ENCODE measurements around the gene MMP23B.
"Not testable (repeated sequence)": the region's sequence is repeated elsewhere in the genome, so short reads cannot be mapped to it uniquely, and the experiment has no call there.

The MMP23B gene

DNA sequence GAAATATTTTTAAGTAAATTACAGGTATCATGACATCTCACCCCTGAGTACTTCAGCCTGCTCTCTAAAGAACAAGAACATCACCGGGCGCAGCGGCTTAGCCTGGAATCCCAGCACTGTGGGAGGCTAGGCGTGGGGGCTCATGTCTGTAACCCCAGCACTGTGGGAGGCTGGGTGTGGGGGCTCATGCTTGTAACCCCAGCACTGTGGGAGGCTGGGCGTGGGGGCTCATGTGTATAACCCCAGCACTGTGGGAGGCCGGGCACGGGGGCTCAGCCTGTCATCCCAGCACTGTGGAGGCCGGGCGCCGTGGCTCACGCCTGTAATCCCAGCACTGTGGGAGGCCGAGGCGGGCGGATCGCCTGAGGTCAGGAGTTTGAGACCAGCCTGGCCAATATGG is 34.6 kb downstream of the MMP23B start:
- DNase-seq (ENCODE audit: low read depth in 2 of 2), result no peak

DNA sequence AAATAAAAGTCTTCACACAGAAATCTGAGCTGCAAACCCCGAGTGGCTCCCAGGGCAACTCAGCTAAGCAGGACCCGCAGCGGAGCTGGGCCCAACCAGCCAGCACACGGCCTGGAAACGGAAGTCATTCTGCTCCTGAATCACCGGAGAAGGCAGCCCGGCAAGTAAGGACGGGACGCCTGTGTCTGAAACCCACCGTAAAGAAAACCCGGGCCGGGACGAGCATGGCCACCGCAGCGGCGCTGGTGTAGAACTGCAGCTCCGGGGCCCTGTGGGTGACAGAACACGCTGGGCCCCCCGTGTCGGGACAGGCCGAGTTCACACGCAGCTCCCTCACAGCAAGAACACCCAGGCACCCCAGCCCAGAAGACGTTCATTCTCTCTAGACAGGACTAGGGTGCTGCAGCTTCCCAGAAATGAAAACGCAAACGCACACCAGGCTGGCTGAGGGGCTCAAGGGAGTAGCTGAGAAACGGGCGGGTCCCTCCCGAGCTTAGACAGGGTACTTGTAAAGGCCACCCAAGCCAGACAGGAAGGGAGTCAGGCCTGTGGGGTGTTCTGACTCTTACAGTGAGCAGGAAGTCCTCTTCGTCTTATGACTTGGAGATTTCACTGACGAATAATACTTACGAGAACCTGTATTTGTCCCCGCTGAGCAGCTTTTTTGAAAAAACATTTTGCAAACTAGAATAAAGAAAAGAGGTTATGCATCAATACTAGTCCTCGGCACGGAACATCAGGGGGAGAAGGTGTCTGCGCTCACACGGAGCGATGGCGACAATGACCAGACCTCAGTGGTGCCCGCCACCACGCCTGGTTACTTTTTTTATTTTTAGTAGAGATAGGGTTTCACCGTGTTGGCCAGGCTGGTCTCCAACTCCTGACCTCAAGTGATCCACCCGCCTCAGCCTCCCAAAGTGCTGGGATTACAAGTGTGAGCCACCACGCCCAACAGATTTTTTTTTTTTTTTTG is 37.8 kb downstream of the MMP23B start:
- DNase-seq (ENCODE audit: low read depth in 2 of 2), result no peak

DNA sequence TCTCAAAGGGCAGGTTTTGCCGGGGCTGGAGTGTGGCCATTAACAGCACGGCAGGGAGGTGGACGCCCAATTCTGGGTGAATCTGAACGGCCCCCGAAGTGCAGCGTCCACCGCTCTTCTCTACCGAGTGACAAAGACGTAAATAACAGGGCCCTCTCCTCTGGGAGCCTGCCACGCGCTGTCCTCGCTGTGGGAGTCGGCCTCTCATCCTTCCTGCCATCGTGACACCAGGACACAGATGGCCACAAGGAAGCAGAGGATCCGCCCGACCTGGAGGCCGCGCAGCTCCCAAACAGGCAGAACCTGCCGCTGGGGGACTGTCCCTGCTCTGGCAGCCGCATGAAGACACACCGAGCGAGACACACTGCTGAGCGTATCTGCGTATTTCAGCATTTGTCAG is 38.9 kb downstream of the MMP23B start:
- no peak for DNase-seq (ENCODE audit: low read depth in 2 of 2)

DNA sequence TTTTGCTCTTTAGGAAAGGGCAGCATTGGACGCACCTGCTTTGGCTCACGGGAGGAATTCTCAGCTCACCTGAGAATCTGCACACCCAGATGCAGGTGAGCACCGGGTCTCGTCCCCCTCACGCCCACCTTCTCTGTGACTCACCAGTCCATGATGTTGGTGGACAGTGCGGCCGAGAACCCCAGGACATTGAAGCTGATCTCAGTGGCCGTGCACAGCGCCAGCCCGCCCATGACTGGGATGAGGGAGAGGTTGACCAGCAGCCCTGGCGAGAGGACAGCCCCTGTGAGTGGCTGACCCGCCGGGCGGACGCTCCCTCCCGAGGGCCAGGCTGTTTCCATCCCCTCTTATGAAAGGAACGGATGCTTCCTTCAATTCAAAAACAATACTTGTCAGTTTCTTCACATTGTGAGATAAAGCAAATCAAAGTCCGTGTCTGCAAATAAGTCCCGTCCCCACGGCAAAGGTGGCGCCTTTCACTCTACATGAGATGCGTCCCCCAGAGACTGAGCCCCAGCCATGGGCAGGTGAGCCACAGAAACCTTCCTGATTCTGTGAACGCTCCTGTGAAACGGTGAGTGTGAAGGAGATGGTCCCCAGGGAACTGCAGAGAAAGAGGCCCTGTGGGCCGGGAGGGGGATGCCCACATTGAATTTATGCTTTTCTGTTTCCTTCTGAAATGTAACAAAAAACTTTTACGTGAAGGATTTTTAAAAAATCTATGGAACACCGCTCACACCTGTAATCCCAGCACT is 39.6 kb downstream of the MMP23B start:
- DNase-seq (ENCODE audit: low read depth in 2 of 2), result no peak

DNA sequence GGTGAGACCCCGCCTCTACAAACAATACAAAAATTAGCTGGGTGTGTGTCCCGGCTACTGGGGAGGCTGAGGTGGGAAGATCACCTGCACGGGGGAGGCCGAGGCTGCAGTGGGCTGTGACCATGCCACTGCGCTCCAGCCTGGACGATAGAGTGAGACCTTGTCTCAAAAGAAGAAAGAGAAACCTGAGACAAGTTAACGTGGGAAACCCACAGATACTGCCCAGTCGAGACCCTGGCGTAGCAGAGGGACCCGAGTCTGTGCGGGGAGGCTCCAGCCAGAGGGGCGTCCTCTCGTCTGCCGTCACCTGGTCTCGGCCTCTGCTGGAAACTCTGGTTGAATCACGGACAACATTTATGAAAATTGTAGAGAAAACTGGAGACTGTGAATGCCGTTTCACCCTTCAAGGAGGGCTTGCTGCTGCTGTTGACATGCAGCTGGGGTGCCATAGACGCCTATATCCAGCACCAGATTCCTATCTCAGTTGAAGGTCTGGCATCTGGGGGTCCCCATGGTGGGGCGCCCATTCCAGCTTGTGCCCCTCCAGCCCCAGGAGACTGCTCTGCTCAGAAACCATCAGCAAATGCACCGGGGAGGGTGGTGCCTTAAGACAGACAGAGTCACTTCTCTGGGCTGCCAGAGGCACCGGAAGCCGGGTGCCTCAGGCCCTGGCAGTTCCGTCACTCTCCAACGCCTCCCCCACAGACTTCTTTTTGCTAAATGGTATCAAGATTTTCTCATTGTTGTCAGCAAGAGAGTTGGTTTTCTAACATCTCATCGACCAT is 40.4 kb downstream of the MMP23B start:
- DNase-seq (ENCODE audit: low read depth in 2 of 2), result no peak

DNA sequence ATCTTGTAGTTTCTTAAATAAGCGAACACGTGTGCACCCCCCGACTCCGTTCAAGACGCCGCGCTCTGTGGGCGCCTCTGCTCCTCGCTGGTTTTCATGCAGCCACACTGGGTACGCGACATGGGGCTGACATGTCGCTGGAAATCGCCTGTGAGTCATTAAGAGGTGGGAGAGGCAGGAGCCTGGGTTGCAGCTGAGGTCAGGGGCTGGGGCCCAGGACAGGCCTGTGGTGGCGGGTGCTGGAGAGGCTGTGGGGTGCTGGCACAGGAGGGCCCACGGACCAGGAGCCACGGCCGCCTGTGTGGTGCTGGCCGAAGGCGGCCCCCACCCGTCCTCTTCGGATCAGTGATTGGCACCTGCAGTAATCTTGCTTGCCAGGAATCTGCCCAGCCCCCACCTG is 42.8 kb downstream of the MMP23B start:
- DNase-seq (ENCODE audit: low read depth in 2 of 2), result not testable (repeated sequence)

DNA sequence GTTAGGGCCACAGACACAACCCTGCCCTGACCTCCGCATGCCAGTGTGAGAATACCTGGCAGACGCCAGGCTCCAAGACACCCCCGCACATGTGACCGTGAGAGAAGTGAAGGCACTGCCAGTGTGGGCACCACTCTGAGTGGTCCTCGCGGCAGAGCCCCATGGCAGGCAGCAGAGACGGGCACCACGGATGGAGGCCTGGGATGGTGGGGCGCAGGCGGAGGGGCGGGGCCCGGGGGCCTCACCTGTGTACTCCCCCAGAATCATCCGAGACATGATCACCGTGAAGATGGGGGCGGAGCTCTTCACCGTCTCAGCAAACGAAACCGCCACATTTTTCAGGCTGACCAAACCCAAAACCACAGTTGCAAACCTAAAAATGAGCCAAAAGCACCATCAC is 43.2 kb downstream of the MMP23B start:
- not testable (repeated sequence) for DNase-seq (ENCODE audit: low read depth in 2 of 2)

DNA sequence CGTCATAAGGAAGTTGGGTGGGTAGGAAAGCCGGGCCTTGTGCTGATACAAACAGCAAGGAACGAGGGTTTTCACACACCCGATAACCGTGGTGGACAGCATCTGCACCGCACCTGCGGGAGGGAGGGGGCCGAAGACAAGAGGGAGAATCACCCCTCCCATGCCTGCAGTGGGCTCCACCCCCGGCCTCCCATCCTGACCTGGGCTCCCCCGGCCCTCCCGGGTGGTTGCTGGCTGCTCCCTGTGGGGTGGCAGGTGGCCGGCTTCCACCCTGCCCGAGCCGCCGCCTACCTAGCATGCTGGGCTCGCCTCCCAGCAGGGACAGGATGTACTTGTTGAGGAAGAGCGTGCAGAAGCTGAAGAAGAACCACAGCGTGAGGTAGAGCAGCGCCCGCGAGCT is 44.1 kb downstream of the MMP23B start:
- not testable (repeated sequence) for DNase-seq (ENCODE audit: low read depth in 2 of 2)

DNA sequence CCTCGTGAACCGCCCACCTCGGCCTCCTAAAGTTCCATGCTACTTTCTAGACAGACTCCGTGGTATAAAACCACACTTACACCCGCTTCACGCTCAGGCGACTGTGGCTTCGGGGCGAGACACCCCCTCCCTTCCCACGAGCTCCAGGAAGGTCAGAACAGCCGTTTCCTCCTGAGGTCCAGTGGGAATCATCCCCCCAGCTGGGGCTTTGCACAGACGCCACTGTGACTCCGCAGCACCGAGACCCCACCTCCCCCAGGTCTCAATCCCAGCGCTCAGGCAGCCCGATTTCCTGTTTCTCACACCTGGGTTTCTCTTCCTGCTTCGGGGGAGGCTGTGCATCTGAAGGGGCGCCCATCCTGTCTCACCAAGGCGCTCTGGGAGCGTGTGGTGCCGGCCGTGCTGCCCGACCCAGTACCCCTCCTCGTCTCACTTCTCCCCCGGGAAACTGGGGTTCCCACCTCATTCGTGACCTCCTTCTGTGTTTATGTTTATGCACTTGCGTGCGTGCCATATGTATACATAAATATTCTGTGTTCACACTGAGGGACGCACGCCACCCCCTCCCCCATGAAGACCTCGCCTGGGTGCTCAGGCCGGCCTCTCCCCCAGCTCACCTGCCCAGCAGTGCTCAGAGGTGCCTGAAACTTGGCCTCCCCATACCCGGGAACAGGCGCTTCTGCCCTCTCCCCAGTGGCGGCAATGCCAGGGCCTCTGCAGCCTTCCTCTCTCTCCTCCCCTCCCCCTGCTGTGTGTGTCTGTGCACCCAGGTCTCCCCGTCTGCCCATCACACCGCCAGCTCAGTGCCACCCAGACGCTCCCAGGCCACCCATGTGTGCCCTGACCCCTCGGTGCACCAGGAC is 46.0 kb downstream of the MMP23B start:
- peak in 1 of 2 donors; percentile 29 for DNase-seq (ENCODE audit: low read depth in 2 of 2)

DNA sequence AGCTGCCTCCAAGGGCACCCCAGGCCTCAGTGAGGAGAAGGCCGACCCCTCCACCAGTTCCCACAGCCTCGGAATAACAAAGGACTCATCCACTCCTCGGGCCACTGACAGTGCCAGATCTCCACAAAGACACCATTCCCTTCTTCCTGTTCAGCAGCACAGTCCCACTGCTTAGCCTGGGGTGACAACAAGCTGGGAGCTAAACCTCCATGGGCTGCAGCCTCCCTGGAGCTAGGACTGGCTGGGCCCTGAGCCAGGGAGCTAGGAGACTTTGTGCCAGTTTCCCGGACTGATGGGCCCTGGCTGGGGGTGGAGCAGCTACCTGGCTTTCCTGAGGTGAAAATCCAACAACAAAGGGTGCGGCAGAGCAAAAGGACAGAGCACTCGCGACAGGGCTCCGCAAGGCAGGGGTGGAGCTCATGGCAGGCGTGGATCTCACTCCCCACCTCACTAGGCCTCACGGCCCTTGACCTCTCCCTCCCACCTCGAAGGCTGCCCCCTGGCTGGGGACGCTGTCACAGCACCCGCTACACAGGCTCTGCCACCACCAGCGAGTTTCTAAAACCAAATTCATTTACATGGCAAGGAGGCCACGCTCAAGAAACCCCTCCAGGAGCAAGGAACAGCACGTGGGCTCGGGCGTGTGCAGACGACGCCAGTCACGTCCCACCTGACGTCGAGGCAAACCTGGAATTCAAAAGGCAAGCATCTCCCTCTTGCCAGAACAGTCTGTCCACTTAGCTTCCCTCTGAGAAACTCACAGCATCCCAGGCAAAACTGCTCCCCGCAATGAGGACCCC is 46.8 kb downstream of the MMP23B start:
- DNase-seq (ENCODE audit: low read depth in 2 of 2), result peak in 1 of 2 donors; percentile 44

DNA sequence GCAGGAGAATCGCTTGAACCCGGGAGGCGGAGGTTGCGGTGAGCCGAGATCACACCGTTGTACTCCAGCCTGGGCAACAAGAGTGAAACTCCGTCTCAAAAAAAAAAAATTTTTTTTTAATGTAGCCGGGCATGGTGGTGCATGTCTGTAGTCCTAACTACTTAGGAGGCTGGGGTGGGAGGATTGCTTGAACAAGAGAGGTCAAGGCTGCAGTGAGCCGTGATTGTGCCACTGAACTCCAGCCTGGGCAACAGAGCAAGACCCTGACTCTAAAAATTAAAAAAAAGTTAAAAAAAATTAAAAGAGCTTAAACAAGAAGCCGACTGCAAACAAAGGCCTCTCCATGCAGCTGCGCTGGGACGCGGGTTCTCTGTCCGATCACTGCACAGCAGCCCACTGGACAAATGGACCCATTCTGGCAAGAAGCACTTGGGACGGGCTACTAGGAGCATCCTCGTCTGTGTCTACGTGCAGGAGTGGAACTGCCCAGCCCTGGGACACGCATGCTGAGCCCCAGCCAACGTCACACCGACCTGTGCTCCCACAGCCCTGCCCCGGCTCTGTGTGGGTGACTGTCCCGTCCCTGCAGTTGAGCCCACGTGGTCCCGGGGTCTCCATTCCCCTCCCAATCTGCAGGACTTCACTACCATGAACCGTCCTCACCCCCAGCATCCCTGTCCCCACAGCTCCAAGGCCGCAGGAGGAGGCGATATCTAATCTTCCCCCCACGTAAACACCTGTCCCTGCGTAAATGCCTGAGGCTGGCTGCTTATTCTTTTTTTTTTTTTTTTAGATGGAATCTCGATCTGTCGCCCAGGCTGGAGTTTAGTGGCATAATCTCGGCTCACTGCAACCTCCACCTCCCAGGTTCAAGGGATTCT is 48.3 kb downstream of the MMP23B start:
- DNase-seq (ENCODE audit: low read depth in 2 of 2), result no peak

DNA sequence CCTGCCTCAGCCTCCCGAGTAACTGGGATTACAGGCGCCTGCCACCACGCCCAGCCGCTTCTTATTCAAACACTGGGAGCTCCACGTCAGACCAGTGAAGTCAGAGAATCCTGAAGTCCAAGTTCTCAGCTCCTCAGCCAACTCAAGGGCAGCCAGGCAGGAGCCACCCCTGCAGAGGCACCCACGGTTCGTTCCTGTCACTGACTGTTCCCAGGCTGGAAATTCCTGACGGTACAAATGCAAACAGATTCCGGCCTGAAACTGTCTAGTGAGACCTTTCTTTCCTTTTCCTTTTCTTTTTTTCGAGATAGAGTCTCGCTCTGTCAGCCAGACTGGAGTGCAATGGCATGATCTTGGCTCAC is 48.9 kb downstream of the MMP23B start:
- no peak for DNase-seq (ENCODE audit: low read depth in 2 of 2)

DNA sequence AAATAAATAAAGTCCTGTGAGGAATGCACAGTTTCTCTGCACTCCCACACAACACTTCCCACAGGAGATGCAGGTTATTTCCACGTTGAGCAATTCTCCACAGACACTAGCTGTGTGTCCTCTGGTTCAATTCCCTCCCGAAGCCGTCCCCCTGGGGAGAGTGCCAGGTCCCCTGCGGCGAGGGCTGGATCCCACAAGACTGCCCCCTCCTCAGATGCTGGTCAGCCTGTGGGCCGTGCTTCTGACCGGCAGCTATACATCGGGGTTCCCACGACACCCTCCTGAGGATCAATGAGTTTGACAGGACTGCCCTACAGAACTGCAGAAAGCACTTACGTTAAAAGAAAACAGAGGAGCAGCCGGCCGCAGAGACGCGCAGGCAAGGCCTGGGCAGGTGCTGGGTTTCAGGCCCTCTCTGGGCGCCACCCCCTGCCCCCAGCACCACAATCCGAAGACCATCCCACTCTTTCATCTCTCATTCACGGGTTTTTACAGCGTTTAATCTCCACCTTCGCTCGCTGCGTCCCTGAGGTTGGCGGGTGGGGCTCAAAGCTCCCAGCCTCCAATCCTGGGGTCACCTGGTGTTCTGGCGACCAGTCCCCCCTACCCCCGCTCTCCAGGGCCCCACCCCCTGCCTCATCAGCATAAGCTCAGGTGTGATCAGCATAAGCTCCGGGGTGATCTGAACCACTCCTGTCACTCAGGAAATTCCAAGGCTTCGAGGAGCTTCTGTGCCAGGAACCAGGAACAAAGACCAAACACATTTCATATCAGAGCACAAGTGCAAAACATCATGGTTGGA is 51.3 kb downstream of the MMP23B start:
- no peak for DNase-seq (ENCODE audit: low read depth in 2 of 2)
